HepG2 (cell line): Measurements from ENCODE around the gene GRIK4. TPM values are rescaled to one million over a fixed set of nuclear protein-coding genes. Genes with fewer than 3 reads are reported as not detected.

ENCODE experiments used
- ATAC-seq: fragments of 200-7000 bp; cut with Tn5 transposase; 3 replicates; pipeline ENCODE4 v1.9.1; 2020; ENCODE audit warnings: mild to moderate bottlenecking, moderate library complexity
- BruUV-seq: library from RNA; stranded (reverse); fragments of 400-500 nt; replicated peaks from 2 replicates; lab custom pipeline; 2021; lab: Mats Ljungman, UMichigan
- CTCF ChIA-PET: fragments of 300-600 bp; formaldehyde crosslinking; extraction: SDS; loops from one replicate; lab custom pipeline; 2021; ENCODE audit warnings: low total read pairs, inconsistent platforms, low intra/inter-chr PET ratio; lab: Yijun Ruan, JAX
- POLR2A ChIA-PET: fragments of 350-600 bp; sonication (Branson Sonifier 250); formaldehyde crosslinking; loops from one replicate; lab custom pipeline; 2020; ENCODE audit warnings: antibody characterized with exemption, inconsistent platforms; lab: Yijun Ruan, JAX
- DNase-seq: peaks from one replicate; pipeline ENCODE4 v3.0.0-alpha.2; 2015; ENCODE audit warnings: low spot score
- FAIRE-seq: peaks from 3 replicates; lab custom pipeline; 2011; peaks lifted over from hg19 to GRCh38; lab: Jason Lieb, UNC
- H2AFZ ChIP-seq: one replicate; pipeline ENCODE4 v1.6.1; 2011; ENCODE audit warnings: low read length, inconsistent platforms
- H3K27ac ChIP-seq: fragments of 300-600 bp; 3 replicates; pipeline ENCODE4 v1.8.0; 2011; ENCODE audit warnings: mixed run types, mild to moderate bottlenecking, mixed read lengths, low read length, inconsistent platforms; ENCODE audit not compliant: insufficient read depth; ENCODE audit errors: extremely low read length
- H3K27me3 ChIP-seq, 2 experiments: fragments of 200-600 bp in 1 of 2; 2 replicates in 1 of 2; 3 replicates in 1 of 2; pipeline versions ENCODE4 v1.6.0 to v1.8.0; 2011; ENCODE audit warnings: low read length in 2 of 2, mild to moderate bottlenecking in 2 of 2, moderate library complexity in 2 of 2, inconsistent platforms in 1 of 2; ENCODE audit not compliant: insufficient read depth in 2 of 2, control insufficient read depth in 1 of 2
- H3K36me3 ChIP-seq, 2 experiments: fragments of 200-600 bp in 1 of 2; replicated peaks in 1 of 2; 2 replicates in 1 of 2; 3 replicates in 1 of 2; pipeline versions ENCODE4 v1.5.1 to v1.8.0; 2011; ENCODE audit warnings: low read length in 2 of 2, inconsistent platforms in 1 of 2; ENCODE audit not compliant: insufficient read depth in 2 of 2, control insufficient read depth in 1 of 2
- H3K4me1 ChIP-seq: 2 replicates; pipeline ENCODE4 v1.5.1; 2012; ENCODE audit warnings: low read length, inconsistent platforms; ENCODE audit not compliant: insufficient read depth
- H3K4me2 ChIP-seq: 2 replicates; pipeline ENCODE4 v1.6.0; 2011; ENCODE audit warnings: low read depth, low read length, inconsistent platforms
- H3K4me3 ChIP-seq, 3 experiments: fragments of 200-600 bp in 1 of 3; sonication (generic), shearing (Covaris generic) in 1 of 3; replicated peaks in 1 of 3; 2 replicates each; pipeline ENCODE4 v1.5.1; 2011 to 2016; ENCODE audit warnings: low read length in 3 of 3, inconsistent platforms in 2 of 3, low read depth in 2 of 3, mild to moderate bottlenecking in 2 of 3, control low read depth in 1 of 3, mixed read lengths in 1 of 3; ENCODE audit not compliant: insufficient read depth in 1 of 3
- H3K79me2 ChIP-seq: one replicate; pipeline ENCODE4 v1.6.1; 2011; ENCODE audit warnings: low read length, inconsistent platforms; ENCODE audit not compliant: insufficient read depth
- H3K9ac ChIP-seq: 2 replicates; pipeline ENCODE4 v1.6.0; 2011; ENCODE audit warnings: mild to moderate bottlenecking, low read depth, low read length, inconsistent platforms; ENCODE audit not compliant: insufficient read depth
- H3K9me3 ChIP-seq: 2 replicates; pipeline ENCODE4 v1.5.1; 2012; ENCODE audit warnings: mild to moderate bottlenecking, low read length
- H4K20me1 ChIP-seq: 2 replicates; pipeline ENCODE4 v1.6.0; 2011; ENCODE audit warnings: inconsistent platforms, mild to moderate bottlenecking, low read length, moderate library complexity; ENCODE audit not compliant: insufficient read depth
- ATF4 ChIP-seq, 2 experiments: fragments of 450-650 bp in 1 of 2; sonication (generic) in 1 of 2; formaldehyde crosslinking; IDR thresholded peaks; 2 replicates each; pipeline versions ENCODE4 v1.5.0 to v1.8.0; 2020 to 2022; ENCODE audit warnings: mild to moderate bottlenecking in 1 of 2, missing genetic modification reagents in 1 of 2
- EP300 ChIP-seq, 3 experiments: sonication (generic) in 1 of 3; formaldehyde crosslinking in 1 of 3; IDR thresholded peaks; 2 replicates each; pipeline versions ENCODE4 v1.5.1 to v1.6.1; 2011 to 2020; ENCODE audit warnings: low read depth in 2 of 3, low read length in 2 of 3, borderline replicate concordance in 1 of 3, improper control_type of control experiment in 1 of 3, mild to moderate bottlenecking in 1 of 3, missing genetic modification reagents in 1 of 3, moderate library complexity in 1 of 3
- GLI4 ChIP-seq: sonication (generic); formaldehyde crosslinking; IDR thresholded peaks from 2 replicates; pipeline ENCODE4 v1.5.1; 2020; ENCODE audit warnings: missing genetic modification reagents, mild to moderate bottlenecking, moderate library complexity, borderline replicate concordance
- MIER2 ChIP-seq: IDR thresholded peaks from 2 replicates; pipeline ENCODE4 v1.6.1; 2016; ENCODE audit warnings: missing biosample characterization, missing genetic modification reagents
- NR2F2 ChIP-seq: IDR thresholded peaks from 2 replicates; pipeline ENCODE4 v1.6.1; 2012; ENCODE audit warnings: low read depth, inconsistent platforms, borderline replicate concordance
- NR2F6 ChIP-seq, 2 experiments: IDR thresholded peaks; 2 replicates each; pipeline ENCODE4 v1.6.1; 2016; ENCODE audit warnings: antibody characterized with exemption in 1 of 2, mild to moderate bottlenecking in 1 of 2
- PRMT3 ChIP-seq: sonication (generic); formaldehyde crosslinking; IDR thresholded peaks from 2 replicates; pipeline ENCODE4 v1.8.1; 2022; ENCODE audit warnings: low read depth, mild to moderate bottlenecking, moderate library complexity, missing genetic modification reagents, borderline replicate concordance
- RNF2 ChIP-seq: fragments of 450-650 bp; conservative IDR thresholded peaks from 2 replicates; pipeline ENCODE4 v1.6.1; 2016; ENCODE audit warnings: low read depth
- SATB2 ChIP-seq: sonication (generic); formaldehyde crosslinking; IDR thresholded peaks from 2 replicates; pipeline ENCODE4 v1.5.0; 2020; ENCODE audit warnings: missing genetic modification reagents
- SIN3B ChIP-seq: fragments of 150-350 bp; IDR thresholded peaks from 2 replicates; pipeline ENCODE4 v1.6.1; 2014; ENCODE audit warnings: low read length
- TCF7L2 ChIP-seq: IDR thresholded peaks from 2 replicates; pipeline ENCODE4 v1.6.1; 2011; ENCODE audit warnings: mild to moderate bottlenecking, low read depth, low read length, moderate library complexity
- ZNF329 ChIP-seq: sonication (generic); formaldehyde crosslinking; IDR thresholded peaks from 2 replicates; pipeline ENCODE4 v1.9.0; 2021; ENCODE audit warnings: low read depth, mild to moderate bottlenecking, missing genetic modification reagents
- ZNF773 ChIP-seq: sonication (generic); formaldehyde crosslinking; IDR thresholded peaks from 2 replicates; pipeline ENCODE4 v1.4.0; 2020; ENCODE audit warnings: missing genetic modification reagents, borderline replicate concordance
- ZSCAN12 ChIP-seq: sonication (generic); formaldehyde crosslinking; IDR thresholded peaks from 2 replicates; pipeline ENCODE4 v1.9.0; 2021; ENCODE audit warnings: mild to moderate bottlenecking, missing genetic modification reagents
- WGBS: methylation state at CpG from one replicate; pipeline ENCODE4 v1.1.6; 2017; ENCODE audit warnings: low lambda C conversion rate; 5-methylcytosine and 5-hydroxymethylcytosine counted together
- in situ Hi-C: cut with HindIII; loops from 2 replicates; pipeline ENCODE4 v1.10.0; 2017; ENCODE audit warnings: low pct_unique_long_range_greater_than_20kb; ENCODE audit not compliant: extremely low pct_ligation_motif_present
- intact Hi-C: fragments of 100-400 bp; cut with micrococcal nuclease; formaldehyde crosslinking; loops from one replicate; pipeline ENCODE4 v1.10.0; 2022; ENCODE audit not compliant: unreplicated experiment
- polyA plus RNA-seq, 8 experiments: library from polyadenylated mRNA; depleted of rRNA in 3 of 8; stranded (reverse) in 7 of 8; unstranded in 1 of 8; fragments of >200 nt; fragmentation: Illumina TruSeq in 4 of 8; extraction: Trizol in 4 of 8; gene quantifications; 2 replicates each; pipeline versions ENCODE4 v1.2.1 to v1.2.3, GENCODE V29; 2011 to 2016; ENCODE audit warnings: low read depth in 4 of 8, missing spikeins in 1 of 8, mixed read lengths in 1 of 8; ENCODE audit not compliant: insufficient read depth in 1 of 8
- total RNA-seq, 5 experiments: library from RNA; depleted of rRNA; stranded (reverse); fragments of >200 nt; fragmentation: Illumina TruSeq; extraction: Trizol; gene quantifications; 2 replicates each; pipeline ENCODE4 v1.2.3, GENCODE V29; 2016; ENCODE audit warnings: low read depth in 1 of 5
- TF ChIP-seq, protein P1 (sequence below): sonication (generic); formaldehyde crosslinking; IDR thresholded peaks from 2 replicates; pipeline ENCODE4 v1.8.0; 2022; ENCODE audit warnings: mild to moderate bottlenecking, missing genetic modification reagents, moderate library complexity
- TF ChIP-seq, protein P2 (sequence below): sonication (generic); formaldehyde crosslinking; IDR thresholded peaks from 2 replicates; pipeline ENCODE4 v1.4.0; 2020; ENCODE audit warnings: mild to moderate bottlenecking, missing genetic modification reagents

The GRIK4 gene
- total and polyA plus RNA-seq, 2 of the 13 experiments (the other 11 are each of a cell fraction or from before 2014, with no cell fraction given): 0.04 to 0.07 TPM

DNA sequence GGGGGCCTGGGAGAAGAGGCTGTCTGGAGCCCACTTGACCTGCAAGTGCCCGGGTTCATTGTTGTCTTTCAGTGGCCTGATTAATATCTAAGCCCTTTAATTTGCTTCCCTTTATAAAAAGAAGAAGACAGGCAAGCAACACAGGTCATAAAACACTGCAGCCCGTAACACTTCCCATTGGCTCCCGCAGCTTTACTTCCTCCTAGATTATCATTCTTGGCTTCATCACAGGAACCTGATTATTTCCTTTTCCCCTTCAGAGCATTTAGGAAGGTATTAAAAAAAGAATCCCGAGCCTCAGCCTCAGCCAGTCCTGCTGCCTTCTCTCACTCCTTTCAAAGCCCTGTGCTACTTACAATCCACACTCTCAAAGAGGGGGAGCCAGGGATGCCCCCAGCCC lies 183.2 kb downstream of the GRIK4 start:
- POLR2A ChIA-PET: no interaction called here
- in situ Hi-C loops: no loop called here

DNA sequence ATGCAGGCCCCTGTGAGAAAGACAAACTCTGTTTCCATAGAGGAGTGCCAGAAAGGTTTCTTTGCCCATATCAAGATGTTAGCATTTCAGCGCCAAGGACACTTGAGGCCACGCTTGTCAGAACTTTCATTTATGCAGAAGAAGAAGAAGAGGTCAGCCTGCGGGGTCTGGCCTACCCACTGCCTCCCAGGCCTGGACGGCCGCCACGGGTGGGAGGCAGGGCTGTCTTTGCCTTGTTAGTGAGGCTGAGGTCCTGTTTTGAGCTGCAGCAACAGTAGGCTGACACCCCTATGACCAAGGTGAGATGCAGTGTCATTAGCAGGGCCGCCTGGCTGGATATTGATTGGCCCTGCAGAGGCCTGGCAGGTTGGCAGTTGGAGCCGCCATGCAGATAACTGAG lies 183.9 kb downstream of the GRIK4 start:
- ATAC-seq (no peak), DNase-seq (no peak), FAIRE-seq (no peak)
- ChIA-PET POLR2A (no interaction called here), CTCF (no interaction called here)
- intact Hi-C loops: no loop called here
- TF ChIP-seq, protein P1, sequence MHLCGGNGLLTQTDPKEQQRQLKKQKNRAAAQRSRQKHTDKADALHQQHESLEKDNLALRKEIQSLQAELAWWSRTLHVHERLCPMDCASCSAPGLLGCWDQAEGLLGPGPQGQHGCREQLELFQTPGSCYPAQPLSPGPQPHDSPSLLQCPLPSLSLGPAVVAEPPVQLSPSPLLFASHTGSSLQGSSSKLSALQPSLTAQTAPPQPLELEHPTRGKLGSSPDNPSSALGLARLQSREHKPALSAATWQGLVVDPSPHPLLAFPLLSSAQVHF (CRISPR knock-in tag): no peak
- no peak for TF ChIP-seq PRMT3 (CRISPR knock-in tag)
- no peak for TF ChIP-seq ZNF329 (CRISPR knock-in tag)
- no peak for TF ChIP-seq NR2F2
- Histone ChIP-seq H3K79me2 (no peaks in the 10 kb centered on the region), H3K4me2 (no peak overlapping the region), H3K36me3 (no peaks in the 10 kb centered on the region), H3K9ac (no peak overlapping the region), H3K27ac (no peak overlapping the region), H3K27me3 (peaks cover 1 to 17% of the 10 kb centered on the region in 2 experiments; a peak in 2 of 5 replicates), H4K20me1 (no peaks in the 10 kb centered on the region), H3K9me3 (no peaks in the 10 kb centered on the region), H3K4me1 (no peaks in the 10 kb centered on the region), H2AFZ (no peak overlapping the region), H3K4me3 (no peak overlapping the region)
- no TSS peak for BruUV-seq
- 43% methylated on average over 6 of the region's 8 CpGs for WGBS
- in situ Hi-C loops: no loop called here

More for the DNA sequence above, 183.2 kb downstream of the GRIK4 start:
- no peaks in the 10 kb centered on the region for H3K4me1 ChIP-seq
- H3K79me2 ChIP-seq: no peaks in the 10 kb centered on the region
- H4K20me1 ChIP-seq: no peaks in the 10 kb centered on the region
- DNase-seq (no peak), ATAC-seq (no peak), FAIRE-seq (no peak)
- intact Hi-C loops: no loop called here
- TF ChIP-seq, protein P2, sequence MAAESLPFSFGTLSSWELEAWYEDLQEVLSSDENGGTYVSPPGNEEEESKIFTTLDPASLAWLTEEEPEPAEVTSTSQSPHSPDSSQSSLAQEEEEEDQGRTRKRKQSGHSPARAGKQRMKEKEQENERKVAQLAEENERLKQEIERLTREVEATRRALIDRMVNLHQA (CRISPR knock-in tag): no peak
- no peak for TF ChIP-seq SATB2 (CRISPR knock-in tag)
- TF ChIP-seq MIER2: no peak
- TF ChIP-seq GLI4 (CRISPR knock-in tag): no peak
- TF ChIP-seq SIN3B: no peak
- no peak for TF ChIP-seq NR2F6 (IDR thresholded peaks at IDR 0.05)
- TF ChIP-seq NR2F6 (CRISPR knock-in tag; IDR thresholded peaks at IDR 0.05): no peak
- TF ChIP-seq RNF2: no peak
- no peak for TF ChIP-seq ZNF773 (CRISPR knock-in tag)
- no peak for TF ChIP-seq EP300 (IDR thresholded peaks at IDR 0.05; ENCODE audit: low read depth in 2 of 2, low read length in 2 of 2)
- no peak for TF ChIP-seq EP300 (CRISPR knock-in tag; IDR thresholded peaks at IDR 0.05; ENCODE audit: borderline replicate concordance)
- no peak for TF ChIP-seq ATF4 (CRISPR knock-in tag; IDR thresholded peaks at IDR 0.05)
- TF ChIP-seq TCF7L2: no peak
- no peak for TF ChIP-seq ZSCAN12 (CRISPR knock-in tag)
- H3K36me3 ChIP-seq: no peaks in the 10 kb centered on the region
- no peaks in the 10 kb centered on the region for H3K9me3 ChIP-seq
- H2AFZ ChIP-seq: no peak overlapping the region
- no peak overlapping the region for H3K9ac ChIP-seq
- no peak overlapping the region for H3K4me2 ChIP-seq
- no peak overlapping the region for H3K4me3 ChIP-seq
- H3K27ac ChIP-seq: no peak overlapping the region
- BruUV-seq: no TSS peak
- H3K27me3 ChIP-seq: peaks cover 1 to 22% of the 10 kb centered on the region in 2 experiments; a peak in 2 of 5 replicates
- CTCF ChIA-PET: no interaction called here
- 45% methylated on average over 4 of the region's 4 CpGs for WGBS
